ENCODE measurements around the gene CACNB4. TPM values are rescaled to one million over a fixed set of nuclear protein-coding genes. Genes with fewer than 3 reads are reported as not detected.
"Not testable (repeated sequence)": the region's sequence is repeated elsewhere in the genome, so short reads cannot be mapped to it uniquely, and the experiment has no call there.

The CACNB4 gene
- polyA plus RNA-seq, 1 donor from 2014 or later = 29.0 TPM

DNA sequence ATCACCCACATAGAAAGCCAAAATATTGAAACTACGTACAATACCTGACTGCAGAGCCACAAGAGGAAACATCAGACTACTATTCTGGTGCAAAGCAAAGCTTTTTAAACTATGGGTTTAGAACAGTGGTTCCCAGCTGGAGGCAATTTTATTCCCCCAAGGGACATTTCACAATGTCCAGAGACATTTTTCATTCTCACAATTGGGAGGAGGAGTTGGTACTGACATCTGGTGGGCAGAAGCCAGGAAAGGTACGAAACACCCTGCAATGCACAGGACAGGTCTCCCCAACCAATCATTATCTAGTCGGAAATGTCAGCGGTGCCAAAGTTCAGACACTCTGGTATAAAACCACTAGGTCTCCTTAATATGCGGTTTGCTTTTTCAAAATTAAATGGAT, 182.2 kb downstream of the CACNB4 start:
- Histone ChIP-seq H3K4me2 (ENCODE audit: low read length) (no peak overlapping the region), H3K4me3 (ENCODE audit: low read length) (no peak overlapping the region), H3K79me2 (replicated peaks; ENCODE audit: insufficient read depth, low read length) (no peaks in the 10 kb centered on the region), H3F3A (ENCODE audit: insufficient read depth, low read length, poor library complexity, severe bottlenecking) (no peaks in the 10 kb centered on the region), H3K36me3 (ENCODE audit: insufficient read depth, low read length) (no peaks in the 10 kb centered on the region), H3K9me2 (ENCODE audit: insufficient read depth, low read length) (no peaks in the 10 kb centered on the region), H3K27me3 (ENCODE audit: insufficient read depth, low read depth, low read length) (no peaks in the 10 kb centered on the region), H3K27ac (ENCODE audit: low read length) (no peak overlapping the region), H3K9me3 (ENCODE audit: low read length) (no peaks in the 10 kb centered on the region), H2AFZ (ENCODE audit: low read depth, low read length) (no peak overlapping the region), H4K20me1 (ENCODE audit: insufficient read depth) (no peaks in the 10 kb centered on the region), H3K9ac (ENCODE audit: low read length) (no peak overlapping the region)
- no peak for TF ChIP-seq MXI1 (conservative IDR thresholded peaks at IDR 0.05; ENCODE audit: poor library complexity, severe bottlenecking)
- no peak for TF ChIP-seq POLR2AphosphoS5 (IDR thresholded peaks at IDR 0.05)
- no peak for TF ChIP-seq TAF1 (IDR thresholded peaks at IDR 0.05; ENCODE audit: low read depth)
- no peak for TF ChIP-seq SMC3 (conservative IDR thresholded peaks at IDR 0.05; ENCODE audit: poor library complexity)
- TF ChIP-seq, protein P1, sequence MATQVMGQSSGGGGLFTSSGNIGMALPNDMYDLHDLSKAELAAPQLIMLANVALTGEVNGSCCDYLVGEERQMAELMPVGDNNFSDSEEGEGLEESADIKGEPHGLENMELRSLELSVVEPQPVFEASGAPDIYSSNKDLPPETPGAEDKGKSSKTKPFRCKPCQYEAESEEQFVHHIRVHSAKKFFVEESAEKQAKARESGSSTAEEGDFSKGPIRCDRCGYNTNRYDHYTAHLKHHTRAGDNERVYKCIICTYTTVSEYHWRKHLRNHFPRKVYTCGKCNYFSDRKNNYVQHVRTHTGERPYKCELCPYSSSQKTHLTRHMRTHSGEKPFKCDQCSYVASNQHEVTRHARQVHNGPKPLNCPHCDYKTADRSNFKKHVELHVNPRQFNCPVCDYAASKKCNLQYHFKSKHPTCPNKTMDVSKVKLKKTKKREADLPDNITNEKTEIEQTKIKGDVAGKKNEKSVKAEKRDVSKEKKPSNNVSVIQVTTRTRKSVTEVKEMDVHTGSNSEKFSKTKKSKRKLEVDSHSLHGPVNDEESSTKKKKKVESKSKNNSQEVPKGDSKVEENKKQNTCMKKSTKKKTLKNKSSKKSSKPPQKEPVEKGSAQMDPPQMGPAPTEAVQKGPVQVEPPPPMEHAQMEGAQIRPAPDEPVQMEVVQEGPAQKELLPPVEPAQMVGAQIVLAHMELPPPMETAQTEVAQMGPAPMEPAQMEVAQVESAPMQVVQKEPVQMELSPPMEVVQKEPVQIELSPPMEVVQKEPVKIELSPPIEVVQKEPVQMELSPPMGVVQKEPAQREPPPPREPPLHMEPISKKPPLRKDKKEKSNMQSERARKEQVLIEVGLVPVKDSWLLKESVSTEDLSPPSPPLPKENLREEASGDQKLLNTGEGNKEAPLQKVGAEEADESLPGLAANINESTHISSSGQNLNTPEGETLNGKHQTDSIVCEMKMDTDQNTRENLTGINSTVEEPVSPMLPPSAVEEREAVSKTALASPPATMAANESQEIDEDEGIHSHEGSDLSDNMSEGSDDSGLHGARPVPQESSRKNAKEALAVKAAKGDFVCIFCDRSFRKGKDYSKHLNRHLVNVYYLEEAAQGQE (IDR thresholded peaks at IDR 0.05; ENCODE audit: borderline replicate concordance) = no peak
- TF ChIP-seq, protein P2, sequence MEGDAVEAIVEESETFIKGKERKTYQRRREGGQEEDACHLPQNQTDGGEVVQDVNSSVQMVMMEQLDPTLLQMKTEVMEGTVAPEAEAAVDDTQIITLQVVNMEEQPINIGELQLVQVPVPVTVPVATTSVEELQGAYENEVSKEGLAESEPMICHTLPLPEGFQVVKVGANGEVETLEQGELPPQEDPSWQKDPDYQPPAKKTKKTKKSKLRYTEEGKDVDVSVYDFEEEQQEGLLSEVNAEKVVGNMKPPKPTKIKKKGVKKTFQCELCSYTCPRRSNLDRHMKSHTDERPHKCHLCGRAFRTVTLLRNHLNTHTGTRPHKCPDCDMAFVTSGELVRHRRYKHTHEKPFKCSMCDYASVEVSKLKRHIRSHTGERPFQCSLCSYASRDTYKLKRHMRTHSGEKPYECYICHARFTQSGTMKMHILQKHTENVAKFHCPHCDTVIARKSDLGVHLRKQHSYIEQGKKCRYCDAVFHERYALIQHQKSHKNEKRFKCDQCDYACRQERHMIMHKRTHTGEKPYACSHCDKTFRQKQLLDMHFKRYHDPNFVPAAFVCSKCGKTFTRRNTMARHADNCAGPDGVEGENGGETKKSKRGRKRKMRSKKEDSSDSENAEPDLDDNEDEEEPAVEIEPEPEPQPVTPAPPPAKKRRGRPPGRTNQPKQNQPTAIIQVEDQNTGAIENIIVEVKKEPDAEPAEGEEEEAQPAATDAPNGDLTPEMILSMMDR (IDR thresholded peaks at IDR 0.05; ENCODE audit: poor library complexity, severe bottlenecking) = no peak
- TF ChIP-seq RAD21 (conservative IDR thresholded peaks at IDR 0.05) = no peak
- no peak for TF ChIP-seq EZH2 (IDR thresholded peaks at IDR 0.05; ENCODE audit: borderline replicate concordance, insufficient read depth, low read length, poor library complexity, severe bottlenecking)
- no peak for TF ChIP-seq EP300 (conservative IDR thresholded peaks at IDR 0.05; ENCODE audit: poor library complexity, severe bottlenecking)

DNA sequence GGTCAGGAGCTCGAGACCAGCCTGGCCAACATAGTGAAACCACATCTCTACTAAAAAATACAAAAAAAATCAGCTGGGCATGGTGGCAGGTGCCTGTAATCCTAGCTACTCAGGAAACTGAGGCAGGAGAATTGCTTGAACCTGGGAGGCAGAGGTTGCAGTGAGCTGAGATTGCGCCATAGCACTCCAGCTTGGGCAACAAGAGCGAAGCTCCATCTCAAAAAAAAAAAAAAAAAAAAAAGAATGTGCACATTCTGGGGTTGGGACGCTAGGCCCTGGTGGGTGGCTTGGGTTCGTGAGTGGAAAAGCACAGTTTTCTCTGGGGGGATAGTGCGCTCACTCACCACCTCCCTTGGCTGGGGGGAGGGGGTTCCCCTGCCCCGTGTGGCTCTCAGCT, 183.2 kb downstream of the CACNB4 start:
- H3F3A ChIP-seq (ENCODE audit: insufficient read depth, low read length, poor library complexity, severe bottlenecking); H4K20me1 ChIP-seq (ENCODE audit: insufficient read depth); H3K27me3 ChIP-seq (ENCODE audit: insufficient read depth, low read depth, low read length); H3K4me2 ChIP-seq (ENCODE audit: low read length); H3K79me2 ChIP-seq (replicated peaks; ENCODE audit: insufficient read depth, low read length); H3K9me2 ChIP-seq (ENCODE audit: insufficient read depth, low read length); H3K9ac ChIP-seq (ENCODE audit: low read length); H3K27ac ChIP-seq (ENCODE audit: low read length); H2AFZ ChIP-seq (ENCODE audit: low read depth, low read length); H3K9me3 ChIP-seq (ENCODE audit: low read length); H3K4me3 ChIP-seq (ENCODE audit: low read length); H3K36me3 ChIP-seq (ENCODE audit: insufficient read depth, low read length): not testable (repeated sequence)

DNA sequence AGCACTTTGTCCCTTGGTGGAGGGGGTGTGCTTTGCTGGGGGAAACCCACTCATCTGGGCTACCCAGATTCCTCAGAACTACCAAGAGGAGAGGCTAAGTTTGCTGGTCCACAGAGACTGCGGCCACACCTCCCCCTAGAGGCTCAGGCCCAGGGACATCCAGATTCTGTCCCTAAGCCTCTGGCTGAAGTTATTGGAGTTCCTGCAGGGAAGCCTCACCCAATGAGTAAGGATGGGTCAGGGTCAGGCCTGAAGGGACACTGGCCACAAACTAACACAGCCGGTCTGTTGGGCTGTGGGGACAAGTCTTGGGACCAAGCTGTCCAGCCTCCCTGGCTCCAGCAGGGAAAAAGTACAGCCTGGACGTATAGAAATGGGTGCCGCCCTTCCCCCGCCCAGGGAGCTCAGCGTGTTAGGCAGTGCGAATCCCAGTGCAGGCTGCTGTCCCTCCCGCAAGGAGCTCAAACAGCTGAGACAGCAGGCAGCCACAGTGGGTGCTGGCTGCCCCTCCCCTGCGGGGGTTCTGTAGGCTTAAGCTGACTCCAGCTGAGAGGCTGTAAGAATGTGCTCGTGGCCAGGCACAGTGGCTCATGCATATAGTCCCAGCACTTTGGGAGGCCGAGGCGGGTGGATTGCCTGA, 183.7 kb downstream of the CACNB4 start:
- no peak overlapping the region for H3K4me2 ChIP-seq (ENCODE audit: low read length)
- no peak overlapping the region for H3K9ac ChIP-seq (ENCODE audit: low read length)
- no peaks in the 10 kb centered on the region for H4K20me1 ChIP-seq (ENCODE audit: insufficient read depth)
- TF ChIP-seq, protein P2 (IDR thresholded peaks at IDR 0.05; ENCODE audit: poor library complexity, severe bottlenecking) = no peak
- TF ChIP-seq SMC3 (conservative IDR thresholded peaks at IDR 0.05; ENCODE audit: poor library complexity) = no peak
- no peak for TF ChIP-seq POLR2AphosphoS5 (IDR thresholded peaks at IDR 0.05)
- TF ChIP-seq, protein P1 (IDR thresholded peaks at IDR 0.05; ENCODE audit: borderline replicate concordance) = no peak
- no peak for TF ChIP-seq EZH2 (IDR thresholded peaks at IDR 0.05; ENCODE audit: borderline replicate concordance, insufficient read depth, low read length, poor library complexity, severe bottlenecking)
- TF ChIP-seq TAF1 (IDR thresholded peaks at IDR 0.05; ENCODE audit: low read depth) = no peak
- TF ChIP-seq MXI1 (conservative IDR thresholded peaks at IDR 0.05; ENCODE audit: poor library complexity, severe bottlenecking) = no peak
- TF ChIP-seq EP300 (conservative IDR thresholded peaks at IDR 0.05; ENCODE audit: poor library complexity, severe bottlenecking) = no peak
- no peak for TF ChIP-seq RAD21 (conservative IDR thresholded peaks at IDR 0.05)
- no peaks in the 10 kb centered on the region for H3F3A ChIP-seq (ENCODE audit: insufficient read depth, low read length, poor library complexity, severe bottlenecking)
- H3K9me3 ChIP-seq (ENCODE audit: low read length) = no peaks in the 10 kb centered on the region
- H2AFZ ChIP-seq (ENCODE audit: low read depth, low read length) = no peak overlapping the region
- no peaks in the 10 kb centered on the region for H3K27me3 ChIP-seq (ENCODE audit: insufficient read depth, low read depth, low read length)
- H3K36me3 ChIP-seq (ENCODE audit: insufficient read depth, low read length) = no peaks in the 10 kb centered on the region
- H3K9me2 ChIP-seq (ENCODE audit: insufficient read depth, low read length) = no peaks in the 10 kb centered on the region
- H3K27ac ChIP-seq (ENCODE audit: low read length) = no peak overlapping the region
- H3K79me2 ChIP-seq (replicated peaks; ENCODE audit: insufficient read depth, low read length) = no peaks in the 10 kb centered on the region
- H3K4me3 ChIP-seq (ENCODE audit: low read length) = no peak overlapping the region
